HUES6 (cell line): ENCODE measurements around the gene ING1.

ENCODE experiments used
- H3K27ac ChIP-seq: 2 replicates; pipeline ENCODE4 v1.7.0; 2013; ENCODE audit warnings: low read depth, mild to moderate bottlenecking, low read length, inconsistent platforms
- H3K27me3 ChIP-seq: 2 replicates; pipeline ENCODE4 v1.6.1; 2013; ENCODE audit warnings: low read length; ENCODE audit not compliant: control insufficient read depth, insufficient read depth
- H3K36me3 ChIP-seq: 2 replicates; pipeline ENCODE4 v1.6.1; 2013; ENCODE audit warnings: low read length; ENCODE audit not compliant: control insufficient read depth, insufficient read depth
- H3K4me1 ChIP-seq: 2 replicates; pipeline ENCODE4 v1.6.1; 2013; ENCODE audit warnings: low read length; ENCODE audit not compliant: control insufficient read depth, insufficient read depth
- H3K4me3 ChIP-seq: 2 replicates; pipeline ENCODE4 v1.5.1; 2013; ENCODE audit warnings: low read depth, low read length
- H3K9ac ChIP-seq: one replicate; pipeline ENCODE4 v1.6.1; 2013; ENCODE audit warnings: mild to moderate bottlenecking, low read length
- H3K9me3 ChIP-seq: 2 replicates; pipeline ENCODE4 v1.6.1; 2013; ENCODE audit warnings: low read depth, low read length; ENCODE audit not compliant: control insufficient read depth, insufficient read depth

The ING1 gene

GRCh38 chr13:110772091-110772984 lies 58.8 kb downstream of the ING1 start:
- Histone ChIP-seq H3K9me3 (no peaks in the 10 kb centered on the region), H3K27me3 (no peaks in the 10 kb centered on the region; the same call in 1 of the 2 replicates), H3K36me3 (no peaks in the 10 kb centered on the region), H3K4me1 (no peaks in the 10 kb centered on the region), H3K4me3 (no peak overlapping the region), H3K27ac (no peak overlapping the region), H3K9ac (no peak overlapping the region)
